Measurements from ENCODE around the gene AKAP13.

- TF ChIP-seq POLR2A (IDR thresholded peaks at IDR 0.05) (no peak), CTCF (IDR thresholded peaks at IDR 0.05) (no peak)
Observed at GRCh38 chr15:85334241-85334640, 46.2 kb upstream of the AKAP13 start.

Data from esophagus squamous epithelium (tissue), 4 donors.